Body of pancreas (tissue), 4 donors: ENCODE results near the gene RAPGEF5. TPM values are rescaled to one million over a fixed set of nuclear protein-coding genes. Genes with fewer than 3 reads are reported as not detected.

Source experiments
- ATAC-seq: fragments of 150-250 bp; one replicate; pipeline ENCODE4 v1.9.1; 2016
- DNase-seq, 4 donors: peaks; one replicate each; pipeline ENCODE4 v3.0.0-alpha.2; 2019
- H3K27ac ChIP-seq, 4 donors: fragments of 200-600 bp; sonication (generic); 1 replicate in 3 of 4; 2 replicates in 1 of 4; pipeline versions ENCODE4 v1.5.1 to v1.6.1; 2016 to 2019; ENCODE audit warnings: mild to moderate bottlenecking in 1 of 4, mixed read lengths in 1 of 4, moderate library complexity in 1 of 4
- H3K27me3 ChIP-seq, 2 donors: fragments of 200-600 bp; sonication (generic); one replicate each; pipeline ENCODE4 v1.6.0; 2016; ENCODE audit warnings: mild to moderate bottlenecking in 1 of 2
- H3K36me3 ChIP-seq, 2 donors: fragments of 200-600 bp; sonication (generic); replicated peaks in 1 of 2; 2 replicates each; pipeline ENCODE4 v1.5.1; 2016; ENCODE audit warnings: low read depth in 2 of 2; ENCODE audit not compliant: insufficient read depth in 1 of 2
- H3K4me1 ChIP-seq: fragments of 200-600 bp; sonication (generic); one replicate; pipeline ENCODE4 v1.6.0; 2016
- H3K4me3 ChIP-seq, 2 donors: fragments of 200-600 bp; sonication (generic); 1 replicate in 1 of 2; 2 replicates in 1 of 2; pipeline ENCODE4 v1.5.1; 2016 to 2019
- H3K9me3 ChIP-seq, 3 donors: fragments of 200-600 bp; sonication (generic); 1 replicate in 2 of 3; 2 replicates in 1 of 3; pipeline ENCODE4 v1.5.1; 2016
- CTCF ChIP-seq, 7 experiments: fragments of 450-650 bp in 4 of 7; fragments of 200-600 bp in 3 of 7; sonication (generic) in 3 of 7; IDR thresholded peaks; one replicate each; pipeline ENCODE4 v1.5.1; 2016 to 2019; ENCODE audit warnings: antibody characterized with exemption in 7 of 7
- POLR2A ChIP-seq, 3 donors: fragments of 450-650 bp; IDR thresholded peaks; one replicate each; pipeline ENCODE4 v1.6.1; 2016; ENCODE audit warnings: antibody characterized with exemption in 3 of 3, mild to moderate bottlenecking in 2 of 3
- WGBS, 2 donors: methylation state at CpG; one replicate each; pipeline ENCODE4 v1.1.5; 2017; 5-methylcytosine and 5-hydroxymethylcytosine counted together
- intact Hi-C: fragments of 100-400 bp; cut with DNase I; formaldehyde crosslinking; loops from one replicate; pipeline ENCODE4 v1.15.1; 2023
- total RNA-seq, 2 donors: library from RNA; depleted of rRNA; stranded (reverse); fragments of >200 nt; gene quantifications; one replicate each; pipeline ENCODE4 v1.1.0, GENCODE V29; 2016

Gene RAPGEF5
- total RNA-seq, 2 donors from 2014 or later: 68.0 to 151 TPM

DNA sequence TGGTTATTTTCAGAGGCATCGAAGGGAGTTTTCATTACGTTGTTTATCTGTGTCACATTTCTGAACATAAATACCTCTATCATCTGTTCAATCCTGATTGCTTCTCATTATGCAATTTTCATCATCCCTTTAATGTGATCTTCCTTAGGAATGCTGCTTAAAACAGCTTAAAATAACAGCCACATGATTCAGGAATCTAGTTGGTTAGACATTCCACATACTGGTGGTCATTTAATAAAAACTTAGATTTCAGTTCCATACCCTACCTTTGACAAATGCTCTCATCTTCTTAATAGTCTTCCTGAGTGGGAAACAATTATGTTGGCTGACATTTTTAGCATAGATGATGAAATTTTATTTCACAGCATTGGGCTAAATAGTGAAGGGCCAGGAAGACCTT is 219.9 kb downstream of the RAPGEF5 start:
- TF ChIP-seq CTCF (IDR thresholded peaks at IDR 0.05): no peak
- H3K27me3 ChIP-seq: no peaks in the 10 kb centered on the region
- 76 to 80% methylated on average over 2 of the region's 2 CpGs for WGBS, 2 donors
- no peak for DNase-seq
- H3K27ac ChIP-seq: no peak overlapping the region
- H3K9me3 ChIP-seq: no peaks in the 10 kb centered on the region
- H3K4me1 ChIP-seq: no peaks in the 10 kb centered on the region
- no peak for ATAC-seq
- H3K36me3 ChIP-seq: peaks cover 3 to 22% of the 10 kb centered on the region in 2 donors
- no peak overlapping the region for H3K4me3 ChIP-seq
- intact Hi-C loops: no loop called here

- Histone ChIP-seq H3K4me1 (no peaks in the 10 kb centered on the region), H3K4me3 (no peak overlapping the region), H3K9me3 (no peaks in the 10 kb centered on the region), H3K27me3 (no peaks in the 10 kb centered on the region), H3K36me3 (peaks cover 0 to 31% of the 10 kb centered on the region in 2 donors), H3K27ac (no peak overlapping the region)
- 87 to 88% methylated on average over 4 of the region's 4 CpGs for WGBS, 2 donors
- TF ChIP-seq CTCF (IDR thresholded peaks at IDR 0.05) (no peak), POLR2A (IDR thresholded peaks at IDR 0.05) (no peak)
- ATAC-seq (no peak), DNase-seq (no peak)
- intact Hi-C loops: no loop called here
Measured at GRCh38 chr7:22129819-22130580, 227.0 kb downstream of the RAPGEF5 start.

- WGBS, 2 donors: 48 to 57% methylated on average over 6 of the region's 6 CpGs
Measured at GRCh38 chr7:22129166-22129565, 227.8 kb downstream of the RAPGEF5 start.

DNA sequence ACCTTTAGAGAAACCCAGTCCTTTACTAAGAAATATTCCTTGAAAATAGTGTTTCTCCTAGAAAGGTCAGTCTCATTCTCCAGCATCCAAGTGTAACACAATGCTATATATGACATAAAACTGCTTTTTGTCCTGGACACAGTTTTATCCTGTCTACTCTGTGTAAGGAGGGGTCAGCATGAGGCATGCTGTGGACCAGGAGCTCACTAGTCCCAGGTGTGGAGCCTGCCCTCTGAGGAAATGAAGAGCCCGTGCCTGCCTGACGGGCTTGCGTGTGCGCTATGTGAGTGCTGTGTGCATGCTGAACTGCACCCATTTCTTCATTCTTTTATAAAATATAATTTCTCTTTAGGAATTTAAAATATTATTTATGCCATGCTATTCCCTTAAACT is 228.4 kb downstream of the RAPGEF5 start:
- DNase-seq (no peak), ATAC-seq (no peak)
- Histone ChIP-seq H3K4me3 (no peak overlapping the region), H3K4me1 (no peaks in the 10 kb centered on the region), H3K9me3 (no peaks in the 10 kb centered on the region), H3K27ac (no peak overlapping the region), H3K36me3 (peaks cover 0 to 32% of the 10 kb centered on the region in 2 donors), H3K27me3 (no peaks in the 10 kb centered on the region)
- intact Hi-C loops: no loop called here
- WGBS, 2 donors: 93 to 96% methylated on average over 4 of the region's 4 CpGs
- TF ChIP-seq POLR2A (IDR thresholded peaks at IDR 0.05) (no peak), CTCF (IDR thresholded peaks at IDR 0.05) (no peak)

More at GRCh38 chr7:22129166-22129565, 227.8 kb downstream of the RAPGEF5 start:
- no peak overlapping the region for H3K4me3 ChIP-seq
- H3K27ac ChIP-seq: no peak overlapping the region
- intact Hi-C loops: no loop called here
- peaks cover 0 to 32% of the 10 kb centered on the region in 2 donors for H3K36me3 ChIP-seq
- TF ChIP-seq CTCF (IDR thresholded peaks at IDR 0.05) (no peak), POLR2A (IDR thresholded peaks at IDR 0.05) (no peak)
- ATAC-seq (no peak), DNase-seq (no peak)
- H3K27me3 ChIP-seq: no peaks in the 10 kb centered on the region
- no peaks in the 10 kb centered on the region for H3K4me1 ChIP-seq
- H3K9me3 ChIP-seq: no peaks in the 10 kb centered on the region
